Measurements from ENCODE around the gene ZNF280A.

ZNF280A gene, protein sequence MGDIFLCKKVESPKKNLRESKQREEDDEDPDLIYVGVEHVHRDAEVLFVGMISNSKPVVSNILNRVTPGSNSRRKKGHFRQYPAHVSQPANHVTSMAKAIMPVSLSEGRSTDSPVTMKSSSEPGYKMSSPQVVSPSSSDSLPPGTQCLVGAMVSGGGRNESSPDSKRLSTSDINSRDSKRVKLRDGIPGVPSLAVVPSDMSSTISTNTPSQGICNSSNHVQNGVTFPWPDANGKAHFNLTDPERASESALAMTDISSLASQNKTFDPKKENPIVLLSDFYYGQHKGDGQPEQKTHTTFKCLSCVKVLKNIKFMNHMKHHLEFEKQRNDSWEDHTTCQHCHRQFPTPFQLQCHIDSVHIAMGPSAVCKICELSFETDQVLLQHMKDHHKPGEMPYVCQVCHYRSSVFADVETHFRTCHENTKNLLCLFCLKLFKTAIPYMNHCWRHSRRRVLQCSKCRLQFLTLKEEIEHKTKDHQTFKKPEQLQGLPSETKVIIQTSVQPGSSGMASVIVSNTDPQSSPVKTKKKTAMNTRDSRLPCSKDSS

DNA sequence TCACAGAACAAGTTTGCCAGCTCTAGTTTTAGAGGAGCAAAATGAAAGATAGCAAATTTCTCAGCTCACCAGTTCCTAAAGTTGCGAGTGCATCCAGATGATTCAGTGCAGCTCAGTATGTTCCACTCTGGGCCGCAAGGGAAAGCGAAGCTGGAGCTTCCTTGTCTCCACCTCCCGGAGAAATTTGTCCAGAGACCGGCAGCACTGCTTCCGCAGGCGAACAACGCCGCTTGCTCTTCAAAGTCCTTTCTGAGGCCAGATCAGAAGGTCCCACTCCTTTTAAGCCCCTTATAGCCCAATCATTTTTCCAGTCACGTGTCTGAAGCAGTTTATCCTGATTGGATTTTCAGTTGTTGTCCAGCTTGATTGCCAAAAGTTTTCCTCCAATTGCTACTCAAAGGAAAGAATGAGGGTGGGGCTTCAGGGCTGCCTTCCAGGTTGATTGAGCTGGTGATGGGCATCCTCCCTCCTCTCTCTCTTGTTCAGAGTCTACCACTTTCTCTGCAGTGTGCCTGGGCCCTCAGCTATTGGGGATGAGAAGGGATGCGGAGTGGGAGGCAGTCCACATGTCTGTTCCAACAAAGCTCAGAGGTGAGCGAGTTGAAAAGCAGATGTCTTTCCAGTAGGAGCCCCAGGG lies at the start of gene ZNF280A:
TSS of gene ZNF280A (minus strand) at position 251 of the 637 bp plus-strand sequence. CDS start 4,640 bp downstream, outside the sequence.
- H3K4me3 ChIP-seq (ENCODE audit: control insufficient read depth, low read depth, low read length), result peak within 1 kb of the TSS; percentile 27
- DNase-seq (ENCODE audit: low read depth), result peak; percentile 75
- TF ChIP-seq, protein P1, sequence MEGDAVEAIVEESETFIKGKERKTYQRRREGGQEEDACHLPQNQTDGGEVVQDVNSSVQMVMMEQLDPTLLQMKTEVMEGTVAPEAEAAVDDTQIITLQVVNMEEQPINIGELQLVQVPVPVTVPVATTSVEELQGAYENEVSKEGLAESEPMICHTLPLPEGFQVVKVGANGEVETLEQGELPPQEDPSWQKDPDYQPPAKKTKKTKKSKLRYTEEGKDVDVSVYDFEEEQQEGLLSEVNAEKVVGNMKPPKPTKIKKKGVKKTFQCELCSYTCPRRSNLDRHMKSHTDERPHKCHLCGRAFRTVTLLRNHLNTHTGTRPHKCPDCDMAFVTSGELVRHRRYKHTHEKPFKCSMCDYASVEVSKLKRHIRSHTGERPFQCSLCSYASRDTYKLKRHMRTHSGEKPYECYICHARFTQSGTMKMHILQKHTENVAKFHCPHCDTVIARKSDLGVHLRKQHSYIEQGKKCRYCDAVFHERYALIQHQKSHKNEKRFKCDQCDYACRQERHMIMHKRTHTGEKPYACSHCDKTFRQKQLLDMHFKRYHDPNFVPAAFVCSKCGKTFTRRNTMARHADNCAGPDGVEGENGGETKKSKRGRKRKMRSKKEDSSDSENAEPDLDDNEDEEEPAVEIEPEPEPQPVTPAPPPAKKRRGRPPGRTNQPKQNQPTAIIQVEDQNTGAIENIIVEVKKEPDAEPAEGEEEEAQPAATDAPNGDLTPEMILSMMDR (conservative IDR thresholded peaks at IDR 0.05; ENCODE audit: control insufficient read depth, insufficient read depth, low read depth, low read length), result peak; percentile 40

DNA sequence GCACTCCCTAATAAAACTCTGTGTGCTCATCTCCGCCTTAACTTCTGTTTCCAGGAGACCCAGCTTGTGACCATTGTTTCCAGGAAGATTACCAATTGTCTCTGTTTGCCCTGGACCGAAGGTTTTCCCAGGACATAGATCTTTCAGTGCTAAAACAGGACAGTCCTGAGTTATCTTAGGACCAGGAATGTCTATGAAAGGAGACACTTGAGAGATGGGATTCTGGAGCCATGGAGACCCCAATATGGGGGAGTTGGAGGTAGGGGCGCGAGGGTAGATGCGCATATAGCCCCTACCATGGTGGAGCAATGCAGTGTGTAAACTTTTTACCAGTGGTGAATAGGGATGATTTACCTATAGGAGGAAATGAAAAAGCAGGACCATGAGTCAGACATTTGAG lies 49.1 kb upstream of the ZNF280A start:
- TF ChIP-seq, protein P1 (conservative IDR thresholded peaks at IDR 0.05; ENCODE audit: control insufficient read depth, insufficient read depth, low read depth, low read length), result no peak
- H3K4me3 ChIP-seq (ENCODE audit: control insufficient read depth, low read depth, low read length), result no peak overlapping the region
- no peak for DNase-seq (ENCODE audit: low read depth)

DNA sequence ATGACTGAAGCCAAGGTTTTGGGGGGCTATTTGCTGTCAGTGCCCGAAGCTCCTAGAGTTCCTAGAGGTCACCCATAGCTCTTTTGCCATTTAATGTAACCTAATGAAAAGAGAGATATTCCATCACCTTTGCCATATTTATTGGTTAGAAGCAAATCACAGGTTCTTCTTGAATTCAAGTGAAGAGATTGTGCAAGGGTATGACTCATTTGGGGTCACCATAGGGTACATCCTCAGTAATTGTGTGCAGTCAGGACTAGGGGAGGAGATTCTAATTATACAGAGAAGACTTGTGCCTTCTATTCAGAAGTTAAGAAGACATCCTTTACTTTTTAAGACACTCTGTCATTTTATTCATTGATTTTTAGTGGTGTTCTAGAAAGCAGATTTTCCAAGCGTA lies 45.9 kb upstream of the ZNF280A start:
- TF ChIP-seq, protein P1 (conservative IDR thresholded peaks at IDR 0.05; ENCODE audit: control insufficient read depth, insufficient read depth, low read depth, low read length), result no peak
- H3K4me3 ChIP-seq (ENCODE audit: control insufficient read depth, low read depth, low read length), result no peak overlapping the region
- DNase-seq (ENCODE audit: low read depth), result peak; percentile 81

DNA sequence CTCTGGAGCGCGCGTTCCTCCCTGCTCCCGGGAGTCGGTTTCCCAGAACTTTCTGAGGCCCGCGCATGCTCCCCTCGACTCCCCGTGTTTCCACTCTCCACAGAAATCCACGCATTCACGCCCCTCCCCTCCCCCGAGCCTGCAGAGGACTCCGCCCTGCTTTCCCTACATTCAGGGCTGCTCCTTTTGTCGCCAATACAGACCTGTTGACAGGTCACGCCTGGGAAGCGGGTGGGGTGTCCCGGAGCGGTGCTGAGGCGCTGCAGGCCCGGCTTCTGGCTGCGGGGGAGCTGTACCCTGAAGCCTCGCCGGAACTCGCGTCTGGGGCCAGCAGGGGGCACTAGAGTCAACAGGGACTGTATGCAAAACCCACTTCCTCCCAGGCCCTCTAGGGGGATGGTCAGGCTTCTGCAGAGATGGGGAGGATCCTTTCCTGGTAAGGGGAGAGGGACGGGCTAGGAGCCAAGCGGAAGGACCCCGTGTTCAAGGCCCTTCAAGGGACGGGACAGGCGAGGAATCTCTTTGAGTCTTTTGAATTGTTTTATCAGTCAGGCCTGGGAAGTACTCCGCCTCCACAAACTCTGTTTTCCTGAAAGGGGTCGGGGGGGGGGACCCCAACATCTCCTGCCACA lies 39.0 kb upstream of the ZNF280A start, which contains the start of gene PRAME:
TSS of gene PRAME (minus strand) at position 294 of the 632 bp plus-strand sequence. CDS start 2,433 bp downstream, outside the sequence.
- peak; percentile 55 for DNase-seq (ENCODE audit: low read depth)
- no peak within 1 kb of the TSS for H3K4me3 ChIP-seq (ENCODE audit: control insufficient read depth, low read depth, low read length)
- TF ChIP-seq, protein P1 (conservative IDR thresholded peaks at IDR 0.05; ENCODE audit: control insufficient read depth, insufficient read depth, low read depth, low read length), result peak; percentile 72

DNA sequence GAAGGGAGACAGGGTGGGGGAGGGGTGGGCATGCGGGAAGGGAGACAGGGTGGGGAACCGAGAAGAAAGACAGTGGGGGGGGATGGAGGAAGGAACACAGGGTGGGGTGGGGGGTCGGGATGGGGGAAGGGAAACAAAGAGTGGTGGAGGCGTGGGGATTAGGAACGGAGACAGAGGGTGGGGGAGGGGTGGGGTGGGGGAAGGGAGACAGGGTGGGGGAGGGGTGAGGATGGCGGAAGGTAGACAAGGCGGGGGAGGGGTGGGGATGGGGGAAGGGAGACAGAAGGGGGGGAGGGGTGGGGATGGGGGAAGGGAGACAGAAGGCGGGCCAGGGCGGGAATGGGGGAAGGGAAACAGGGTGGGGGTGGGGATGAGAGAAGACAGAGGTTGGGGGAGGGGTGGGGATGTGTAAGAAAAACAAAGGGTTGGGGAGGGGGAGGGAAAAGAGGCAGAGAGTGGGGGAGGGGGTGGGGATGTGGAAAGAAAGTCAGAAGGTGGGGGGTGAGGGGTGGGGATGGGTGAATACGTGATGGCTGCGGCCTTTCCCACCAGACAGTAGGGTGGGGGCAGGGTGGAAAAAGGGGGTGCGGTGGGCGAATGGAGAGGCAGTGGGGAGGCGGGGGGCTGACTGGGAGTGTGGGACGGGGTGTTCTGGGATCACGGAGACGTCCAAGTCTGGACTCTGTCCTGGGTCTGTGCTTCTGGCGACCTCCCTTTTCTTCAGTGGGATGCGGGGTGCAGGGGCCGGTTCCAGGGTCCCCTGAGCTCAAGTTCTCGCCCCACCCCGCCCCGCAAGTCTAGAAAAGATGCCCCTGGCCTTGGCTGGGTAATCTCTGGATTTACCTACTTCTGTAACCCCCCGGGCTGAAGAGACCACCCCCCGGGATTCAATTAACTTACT lies 38.3 kb upstream of the ZNF280A start:
- TF ChIP-seq, protein P1 (conservative IDR thresholded peaks at IDR 0.05; ENCODE audit: control insufficient read depth, insufficient read depth, low read depth, low read length), result no peak
- DNase-seq (ENCODE audit: low read depth), result no peak
- H3K4me3 ChIP-seq (ENCODE audit: control insufficient read depth, low read depth, low read length), result no peak overlapping the region
